CD4-positive, CD25-positive, alpha-beta regulatory T cell (primary cell): ENCODE data around the gene FAM187B. TPM values are rescaled to one million over a fixed set of nuclear protein-coding genes. Genes with fewer than 3 reads are reported as not detected.

ENCODE experiments used
- ATAC-seq, 2 donors: fragments of 150-1000 bp; cut with Tn5 transposase; one replicate each; pipeline ENCODE4 v1.10.0; 2021; ENCODE audit warnings: low read depth in 2 of 2, moderate number of reproducible peaks in 2 of 2, moderate library complexity in 1 of 2
- DNase-seq, 3 donors: peaks; one replicate each; pipeline versions ENCODE4 v3.0.0 to v3.0.0-alpha.2; 2012 to 2022; ENCODE audit warnings: mixed read lengths in 1 of 3
- H3K27ac ChIP-seq: one replicate; pipeline ENCODE4 v1.7.0; 2013; ENCODE audit warnings: mild to moderate bottlenecking, low read length; ENCODE audit not compliant: insufficient read depth, poor library complexity, severe bottlenecking
- H3K27me3 ChIP-seq: one replicate; pipeline ENCODE4 v1.7.0; 2013; ENCODE audit warnings: low read length; ENCODE audit not compliant: control insufficient read depth, insufficient read depth
- H3K36me3 ChIP-seq: one replicate; pipeline ENCODE4 v1.7.0; 2013; ENCODE audit warnings: mild to moderate bottlenecking, low read length, moderate library complexity; ENCODE audit not compliant: control insufficient read depth, insufficient read depth
- H3K4me1 ChIP-seq: 2 replicates; pipeline ENCODE4 v1.7.0; 2013; ENCODE audit warnings: mild to moderate bottlenecking, low read length; ENCODE audit not compliant: insufficient read depth, control insufficient read depth, poor library complexity, severe bottlenecking
- H3K4me3 ChIP-seq: one replicate; pipeline ENCODE4 v1.7.0; 2013; ENCODE audit warnings: low read depth, mild to moderate bottlenecking, low read length, moderate library complexity
- H3K9me3 ChIP-seq, 2 experiments: 1 replicate in 1 of 2; 2 replicates in 1 of 2; pipeline ENCODE4 v1.7.0; 2013; ENCODE audit warnings: low read length in 2 of 2, mild to moderate bottlenecking in 1 of 2, moderate library complexity in 1 of 2; ENCODE audit not compliant: control insufficient read depth in 2 of 2
- H3K27ac Mint-ChIP-seq, 3 donors: one replicate each; pipeline ENCODE4 v1.8.0; 2020 to 2022; ENCODE audit warnings: mild to moderate bottlenecking in 3 of 3, mixed read lengths in 3 of 3, moderate library complexity in 2 of 3
- H3K27me3 Mint-ChIP-seq: one replicate; pipeline ENCODE4 v1.8.0; 2022; ENCODE audit warnings: mild to moderate bottlenecking, mixed read lengths
- H3K36me3 Mint-ChIP-seq: one replicate; pipeline ENCODE4 v1.8.0; 2020; ENCODE audit warnings: mixed read lengths
- H3K4me1 Mint-ChIP-seq, 4 donors: one replicate each; pipeline ENCODE4 v1.8.0; 2020 to 2022; ENCODE audit warnings: mixed read lengths in 4 of 4, mild to moderate bottlenecking in 1 of 4
- H3K4me3 Mint-ChIP-seq, 4 donors: one replicate each; pipeline ENCODE4 v1.8.0; 2020 to 2022; ENCODE audit warnings: mild to moderate bottlenecking in 4 of 4, mixed read lengths in 4 of 4, moderate library complexity in 3 of 4
- H3K9me3 Mint-ChIP-seq, 7 donors: one replicate each; pipeline ENCODE4 v1.8.0; 2020 to 2022; ENCODE audit warnings: mixed read lengths in 7 of 7, mild to moderate bottlenecking in 3 of 7, moderate library complexity in 2 of 7
- polyA plus RNA-seq, 4 donors: library from polyadenylated mRNA; unstranded; fragments of 300-500 nt; fragmentation: Illumina TruSeq; gene quantifications; one replicate each; pipeline ENCODE4 v1.2.3, GENCODE V29; 2021
- total RNA-seq: library from RNA; stranded (reverse); gene quantifications from one replicate; pipeline ENCODE4 v1.2.3, GENCODE V29; 2022

FAM187B gene
- total RNA-seq, result not detected
- polyA plus RNA-seq, result not detected

- no peaks in the 10 kb centered on the region for H3K36me3 ChIP-seq
- peaks cover 7% of the 10 kb centered on the region for H3K27me3 Mint-ChIP-seq
- ATAC-seq (no peak), DNase-seq (no peak)
- H3K4me1 ChIP-seq, result peaks cover 17% of the 10 kb centered on the region
- peak within 1 kb of the TSS in 1 of 3 donors; percentile 81 for H3K27ac Mint-ChIP-seq
- peaks cover 0 to 29% (median 11%) of the 10 kb centered on the region in 4 donors for H3K4me1 Mint-ChIP-seq
- no peak within 1 kb of the TSS for H3K27ac ChIP-seq
- H3K9me3 ChIP-seq, result no peaks in the 10 kb centered on the region
- H3K9me3 Mint-ChIP-seq, result no peaks in the 10 kb centered on the region
- H3K4me3 Mint-ChIP-seq, result no peak within 1 kb of the TSS
- H3K36me3 Mint-ChIP-seq, result no peaks in the 10 kb centered on the region
- H3K4me3 ChIP-seq, result no peak within 1 kb of the TSS
- no peaks in the 10 kb centered on the region for H3K27me3 ChIP-seq
Observed at GRCh38 chr19:35228177-35228930, at the start of gene FAM187B. Gene FAM187B, minus strand, starts transcription at chr19:35228739. Its CDS starts 59 bp downstream, at chr19:35228680.

GRCh38 chr19:35276706-35277281, 48.3 kb upstream of the FAM187B start:
- no peak overlapping the region for H3K27ac ChIP-seq
- Mint-ChIP-seq H3K27me3 (peaks cover 6% of the 10 kb centered on the region), H3K4me3 (peak overlapping the region in 1 of 4 donors; percentile 49), H3K36me3 (peaks cover 35% of the 10 kb centered on the region), H3K27ac (peak overlapping the region in 1 of 3 donors; percentile 32), H3K9me3 (no peaks in the 10 kb centered on the region), H3K4me1 (peaks cover 13 to 20% (median 16%) of the 10 kb centered on the region in 4 donors)
- ATAC-seq, result no peak
- no peak overlapping the region for H3K4me3 ChIP-seq
- peaks cover 37% of the 10 kb centered on the region for H3K36me3 ChIP-seq
- H3K27me3 ChIP-seq, result no peaks in the 10 kb centered on the region
- no peaks in the 10 kb centered on the region for H3K4me1 ChIP-seq
- no peaks in the 10 kb centered on the region for H3K9me3 ChIP-seq
- no peak for DNase-seq

- ATAC-seq (no peak), DNase-seq (no peak)
- Histone ChIP-seq H3K27ac (no peak overlapping the region), H3K36me3 (peaks cover 51% of the 10 kb centered on the region), H3K4me3 (no peak overlapping the region), H3K4me1 (peaks cover 6% of the 10 kb centered on the region), H3K27me3 (no peaks in the 10 kb centered on the region), H3K9me3 (no peaks in the 10 kb centered on the region)
- Mint-ChIP-seq H3K27me3 (no peaks in the 10 kb centered on the region), H3K36me3 (peaks cover 43% of the 10 kb centered on the region), H3K27ac (peak overlapping the region in 1 of 3 donors; percentile 12), H3K4me3 (peak overlapping the region in 3 of 4 donors; percentile 39 to 87 (median 47)), H3K9me3 (no peaks in the 10 kb centered on the region), H3K4me1 (peaks cover 11 to 35% (median 18%) of the 10 kb centered on the region in 4 donors)
Observed at GRCh38 chr19:35274323-35274722, 45.8 kb upstream of the FAM187B start.

DNA sequence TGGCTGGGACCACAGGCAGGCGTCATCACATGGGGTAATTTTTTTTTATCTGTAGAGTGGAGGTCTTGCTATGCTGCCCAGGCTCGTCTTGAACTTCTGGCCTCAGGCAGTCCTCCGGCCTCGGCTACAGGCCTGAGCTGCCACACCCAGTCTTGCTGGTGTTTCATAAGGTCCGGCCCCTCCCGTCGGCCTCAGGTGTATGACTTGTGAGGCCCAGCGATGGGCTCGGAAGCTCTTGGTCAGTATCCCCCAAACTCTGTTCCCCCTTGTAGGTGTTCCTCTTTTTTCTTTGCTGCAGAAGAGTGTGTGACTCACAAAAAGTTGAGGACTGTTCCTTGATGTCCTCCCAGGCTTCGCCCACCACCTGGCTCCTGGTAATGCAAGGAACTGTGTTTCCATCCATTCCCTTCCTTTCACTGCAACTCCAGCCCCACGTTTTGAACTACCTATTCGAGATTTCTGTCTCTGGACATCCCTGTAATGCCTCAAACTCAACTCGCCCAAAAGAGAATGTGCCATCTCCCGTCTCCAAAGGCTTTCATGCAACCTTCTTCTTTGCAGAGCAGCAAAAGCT, 45.2 kb upstream of the FAM187B start:
- no peak overlapping the region for H3K4me3 ChIP-seq
- no peaks in the 10 kb centered on the region for H3K9me3 ChIP-seq
- no peak for DNase-seq
- H3K36me3 Mint-ChIP-seq, result peaks cover 42% of the 10 kb centered on the region
- peaks cover 11 to 35% (median 18%) of the 10 kb centered on the region in 4 donors for H3K4me1 Mint-ChIP-seq
- H3K27me3 ChIP-seq, result no peaks in the 10 kb centered on the region
- H3K27me3 Mint-ChIP-seq, result no peaks in the 10 kb centered on the region
- H3K36me3 ChIP-seq, result peaks cover 48% of the 10 kb centered on the region
- H3K4me3 Mint-ChIP-seq, result peak overlapping the region in 3 of 4 donors; percentile 39 to 87 (median 84)
- H3K27ac Mint-ChIP-seq, result peak overlapping the region in 2 of 3 donors; percentile 12 to 28
- no peak for ATAC-seq
- peaks cover 6% of the 10 kb centered on the region for H3K4me1 ChIP-seq
- no peak overlapping the region for H3K27ac ChIP-seq
- no peaks in the 10 kb centered on the region for H3K9me3 Mint-ChIP-seq

GRCh38 chr19:35272954-35273649, 44.6 kb upstream of the FAM187B start:
- peaks cover 45% of the 10 kb centered on the region for H3K36me3 ChIP-seq

GRCh38 chr19:35272122-35272719, 43.7 kb upstream of the FAM187B start:
- Histone ChIP-seq H3K36me3 (peaks cover 45% of the 10 kb centered on the region), H3K4me3 (no peak overlapping the region), H3K27me3 (no peaks in the 10 kb centered on the region), H3K9me3 (no peaks in the 10 kb centered on the region), H3K4me1 (peaks cover 11% of the 10 kb centered on the region), H3K27ac (no peak overlapping the region)
- Mint-ChIP-seq H3K4me1 (peaks cover 11 to 38% (median 20%) of the 10 kb centered on the region in 4 donors), H3K9me3 (no peaks in the 10 kb centered on the region), H3K27ac (peak overlapping the region in 2 of 3 donors; percentile 65 to 67), H3K27me3 (no peaks in the 10 kb centered on the region), H3K4me3 (peak overlapping the region; percentile 46 to 95 (median 74)), H3K36me3 (peaks cover 41% of the 10 kb centered on the region)
- ATAC-seq (no peak), DNase-seq (no peak)

More at GRCh38 chr19:35272954-35273649, 44.6 kb upstream of the FAM187B start:
- ATAC-seq (no peak), DNase-seq (no peak)
- Histone ChIP-seq H3K9me3 (no peaks in the 10 kb centered on the region), H3K27ac (no peak overlapping the region), H3K4me3 (no peak overlapping the region), H3K4me1 (peaks cover 6% of the 10 kb centered on the region), H3K27me3 (no peaks in the 10 kb centered on the region)
- Mint-ChIP-seq H3K4me3 (peak overlapping the region in 2 of 4 donors; percentile 84 to 87), H3K36me3 (peaks cover 42% of the 10 kb centered on the region), H3K4me1 (peaks cover 11 to 35% (median 18%) of the 10 kb centered on the region in 4 donors), H3K27ac (peak overlapping the region in 2 of 3 donors; percentile 28 to 91), H3K27me3 (no peaks in the 10 kb centered on the region), H3K9me3 (no peaks in the 10 kb centered on the region)

- no peaks in the 10 kb centered on the region for H3K27me3 Mint-ChIP-seq
- H3K36me3 ChIP-seq, result peaks cover 45% of the 10 kb centered on the region
- peaks cover 11 to 38% (median 19%) of the 10 kb centered on the region in 4 donors for H3K4me1 Mint-ChIP-seq
- H3K9me3 Mint-ChIP-seq, result no peaks in the 10 kb centered on the region
- no peak for ATAC-seq
- H3K27ac ChIP-seq, result no peak overlapping the region
- peaks cover 38% of the 10 kb centered on the region for H3K36me3 Mint-ChIP-seq
- H3K4me1 ChIP-seq, result peaks cover 18% of the 10 kb centered on the region
- peak overlapping the region; percentile 64 to 95 (median 74) for H3K4me3 Mint-ChIP-seq
- no peaks in the 10 kb centered on the region for H3K9me3 ChIP-seq
- peak overlapping the region; percentile 11 to 92 (median 67) for H3K27ac Mint-ChIP-seq
- no peaks in the 10 kb centered on the region for H3K27me3 ChIP-seq
- H3K4me3 ChIP-seq, result no peak overlapping the region
- DNase-seq, result no peak
Observed at GRCh38 chr19:35271546-35271945, 43.0 kb upstream of the FAM187B start.
